Stimulated activated naive B cell treated with anti-CD40 and anti-IgM and Interleukin-4, amounts not matched to agents 10 μg/mL and 1 μg/mL and 100 μg/mL, for 72 hours (primary cell): ENCODE measurements around the gene AP2A1.

Experiments used
- ATAC-seq, 2 donors: fragments of 150-1000 bp; cut with Tn5 transposase; replicated peaks; 2 replicates each; pipeline ENCODE4 v1.10.0; 2021; ENCODE audit warnings: moderate library complexity in 1 of 2
- DNase-seq: peaks from one replicate; pipeline ENCODE4 v3.0.0; 2021
- H3K27ac Mint-ChIP-seq: one replicate; pipeline ENCODE4 v1.8.0; 2022; ENCODE audit warnings: mild to moderate bottlenecking, mixed read lengths
- H3K27me3 Mint-ChIP-seq, 2 donors: one replicate each; pipeline ENCODE4 v1.8.0; 2022; ENCODE audit warnings: mixed read lengths in 2 of 2
- H3K36me3 Mint-ChIP-seq, 2 donors: one replicate each; pipeline ENCODE4 v1.8.0; 2022; ENCODE audit warnings: mixed read lengths in 2 of 2, mild to moderate bottlenecking in 1 of 2
- H3K4me1 Mint-ChIP-seq, 2 donors: one replicate each; pipeline ENCODE4 v1.8.0; 2022; ENCODE audit warnings: mixed read lengths in 2 of 2, mild to moderate bottlenecking in 1 of 2
- H3K4me3 Mint-ChIP-seq, 2 donors: one replicate each; pipeline ENCODE4 v1.8.0; 2022; ENCODE audit warnings: mild to moderate bottlenecking in 2 of 2, mixed read lengths in 2 of 2, moderate library complexity in 1 of 2
- H3K9me3 Mint-ChIP-seq, 2 donors: one replicate each; pipeline ENCODE4 v1.8.0; 2022; ENCODE audit warnings: mixed read lengths in 2 of 2, mild to moderate bottlenecking in 1 of 2

Gene AP2A1

DNA sequence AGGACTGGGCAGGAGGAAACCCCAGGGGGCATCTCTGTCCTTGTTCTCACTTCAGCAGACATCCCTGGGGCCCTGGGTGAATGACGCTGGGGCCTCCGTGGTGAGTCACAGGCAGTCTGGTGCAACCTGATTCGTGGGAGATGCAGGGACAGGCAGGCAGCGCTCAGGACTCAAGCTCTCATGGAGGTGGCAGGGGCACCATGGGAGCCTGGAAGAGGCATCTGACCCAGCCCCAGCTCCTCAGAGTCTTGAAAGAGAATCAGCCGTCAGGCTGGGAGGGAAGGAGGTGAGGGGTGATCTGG lies 70.2 kb downstream of the AP2A1 start:
- no peak overlapping the region for H3K27ac Mint-ChIP-seq
- DNase-seq: no peak
- ATAC-seq: no peak
- peaks cover 5 to 11% of the 10 kb centered on the region in 2 donors for H3K4me1 Mint-ChIP-seq
- H3K9me3 Mint-ChIP-seq: peaks cover 0 to 2% of the 10 kb centered on the region in 2 donors
- no peaks in the 10 kb centered on the region for H3K27me3 Mint-ChIP-seq
- peaks cover 60 to 64% of the 10 kb centered on the region in 2 donors for H3K36me3 Mint-ChIP-seq
- no peak overlapping the region for H3K4me3 Mint-ChIP-seq

DNA sequence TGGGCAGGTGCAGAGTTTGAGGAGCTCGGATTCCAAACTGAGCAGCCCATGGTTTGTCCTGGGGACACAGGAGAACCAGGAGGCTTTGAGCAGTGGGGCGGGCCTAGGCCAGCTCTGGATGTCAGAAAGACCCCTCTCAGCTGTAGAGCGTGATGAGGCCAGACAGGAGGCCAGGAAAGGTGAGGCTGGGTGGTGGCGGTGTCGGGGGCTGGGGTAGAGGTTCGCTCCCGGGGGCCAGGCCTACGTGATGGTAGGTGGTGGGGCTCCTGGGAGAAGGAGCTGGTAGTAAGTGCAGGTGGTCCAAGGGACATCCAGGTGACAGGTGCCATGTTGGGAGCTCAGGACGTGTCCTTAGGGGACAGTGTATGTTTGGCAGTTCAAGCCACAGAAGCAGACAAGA lies 70.6 kb downstream of the AP2A1 start:
- Mint-ChIP-seq H3K36me3 (peaks cover 56 to 60% of the 10 kb centered on the region in 2 donors), H3K4me3 (no peak overlapping the region), H3K9me3 (peaks cover 0 to 2% of the 10 kb centered on the region in 2 donors), H3K27me3 (no peaks in the 10 kb centered on the region), H3K27ac (no peak overlapping the region), H3K4me1 (peaks cover 5 to 13% of the 10 kb centered on the region in 2 donors)
- DNase-seq: no peak
- ATAC-seq: no peak

DNA sequence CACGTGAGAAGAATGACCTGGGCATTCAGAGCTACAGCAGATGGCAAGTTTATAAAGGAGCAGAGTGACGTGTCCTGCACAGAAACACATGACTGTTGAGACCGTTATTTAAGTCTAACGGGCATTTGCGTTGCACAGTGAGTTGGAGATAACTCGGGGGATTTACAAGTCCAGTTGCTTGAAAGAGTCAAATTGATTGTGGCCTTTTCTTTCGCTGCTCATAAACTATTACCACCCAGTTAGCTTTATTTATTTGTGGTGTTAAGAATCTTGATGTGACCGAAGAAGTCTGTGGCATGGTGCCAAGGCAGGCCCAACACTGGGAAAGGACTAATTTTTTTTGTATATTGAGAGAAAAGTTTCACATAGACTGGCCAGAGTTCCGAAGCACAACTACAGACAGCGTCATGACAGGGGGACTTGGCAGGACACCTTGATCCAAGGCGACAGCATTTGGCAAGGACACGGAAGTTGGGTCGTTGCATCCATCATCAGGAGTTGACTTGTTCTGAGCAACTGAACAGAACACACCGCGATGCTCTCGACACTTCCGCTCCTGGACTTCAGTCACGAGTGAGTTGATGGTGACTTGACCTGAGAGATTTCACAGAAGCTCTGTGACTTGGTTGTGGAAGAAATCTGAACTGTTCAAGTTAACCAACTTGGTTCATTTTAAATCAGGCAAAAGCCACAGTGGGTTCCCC lies 72.2 kb downstream of the AP2A1 start:
- Mint-ChIP-seq H3K4me1 (peaks cover 12 to 27% of the 10 kb centered on the region in 2 donors), H3K27ac (peak overlapping the region; percentile 49), H3K4me3 (no peak overlapping the region), H3K27me3 (no peaks in the 10 kb centered on the region), H3K9me3 (peaks cover 0 to 2% of the 10 kb centered on the region in 2 donors), H3K36me3 (peaks cover 45 to 48% of the 10 kb centered on the region in 2 donors)
- no peak for ATAC-seq
- DNase-seq: no peak

DNA sequence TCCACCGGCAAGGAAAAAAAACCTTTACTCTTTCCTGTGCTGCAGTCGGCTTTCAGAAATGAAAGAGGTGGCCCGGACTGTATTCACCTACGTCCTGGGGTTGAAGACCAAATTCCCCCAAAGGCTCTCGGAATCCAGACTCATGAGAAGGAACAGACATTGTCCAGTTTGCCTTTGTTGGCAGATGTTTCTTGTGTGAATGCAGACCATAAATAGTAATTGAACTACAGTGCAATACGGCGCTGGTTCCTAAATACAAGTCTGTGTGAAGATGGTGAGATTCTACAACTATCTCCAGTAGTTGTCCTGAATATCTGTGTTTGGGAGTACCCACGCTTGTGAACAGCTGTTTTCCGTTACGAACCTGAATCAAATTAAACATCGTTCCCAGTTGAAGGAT lies 72.9 kb downstream of the AP2A1 start:
- peaks cover 15 to 33% of the 10 kb centered on the region in 2 donors for H3K4me1 Mint-ChIP-seq
- no peak overlapping the region for H3K4me3 Mint-ChIP-seq
- H3K36me3 Mint-ChIP-seq: peaks cover 40 to 45% of the 10 kb centered on the region in 2 donors
- no peak for DNase-seq
- ATAC-seq: no peak
- H3K27ac Mint-ChIP-seq: no peak overlapping the region
- H3K27me3 Mint-ChIP-seq: no peaks in the 10 kb centered on the region
- H3K9me3 Mint-ChIP-seq: peaks cover 0 to 2% of the 10 kb centered on the region in 2 donors

DNA sequence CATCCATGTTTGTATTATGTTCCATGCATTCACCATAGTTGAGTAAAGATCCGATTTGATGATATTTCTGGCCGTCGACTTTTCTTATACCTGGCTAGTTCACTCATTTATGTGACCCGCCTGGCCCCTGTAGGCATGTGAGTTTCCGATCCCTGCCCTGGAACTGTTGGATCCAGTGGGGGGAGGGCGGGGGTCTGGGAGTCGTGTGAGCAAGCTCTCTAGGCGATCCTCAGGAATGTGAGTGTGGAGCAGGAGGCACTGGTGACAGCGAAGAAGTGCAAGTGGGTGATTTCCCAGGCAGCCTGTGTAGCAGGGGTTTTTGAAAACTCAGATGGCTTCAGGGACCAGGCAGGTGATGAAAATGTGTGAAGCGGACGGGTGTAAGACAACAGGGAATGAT lies 73.5 kb downstream of the AP2A1 start:
- Mint-ChIP-seq H3K27ac (no peak overlapping the region), H3K27me3 (no peaks in the 10 kb centered on the region), H3K9me3 (peaks cover 0 to 2% of the 10 kb centered on the region in 2 donors), H3K36me3 (peaks cover 34 to 39% of the 10 kb centered on the region in 2 donors), H3K4me3 (peak overlapping the region in 1 of 2 donors; percentile 53), H3K4me1 (peaks cover 16 to 39% of the 10 kb centered on the region in 2 donors)
- DNase-seq (no peak), ATAC-seq (no peak)

DNA sequence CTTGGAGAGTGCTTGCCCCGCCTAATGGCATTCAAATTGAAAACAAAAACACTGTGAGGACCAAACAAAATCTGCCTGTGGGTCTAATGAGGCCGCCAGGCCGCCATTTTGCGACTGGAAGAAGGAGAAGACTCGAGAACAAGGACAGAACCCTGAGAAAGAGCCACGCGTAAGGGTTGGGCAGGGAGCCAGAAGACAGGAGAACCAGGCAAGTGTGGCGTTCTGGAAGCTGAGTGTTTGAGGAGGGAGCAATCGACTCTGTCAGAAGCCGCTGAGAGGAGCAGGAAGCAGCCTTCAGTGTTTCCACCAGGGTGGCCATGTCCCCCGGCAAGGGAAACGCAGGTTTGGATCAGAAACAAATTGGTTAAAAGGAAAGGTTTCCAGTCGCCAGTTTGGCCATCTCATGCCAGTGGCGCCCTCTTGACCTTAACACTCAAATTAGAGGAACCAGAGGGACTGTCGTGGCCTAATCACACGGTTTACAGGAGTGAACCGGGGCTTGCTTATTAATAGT lies 74.0 kb downstream of the AP2A1 start:
- ATAC-seq (no peak), DNase-seq (no peak)
- Mint-ChIP-seq H3K27me3 (no peaks in the 10 kb centered on the region), H3K4me3 (no peak overlapping the region), H3K36me3 (peaks cover 33 to 36% of the 10 kb centered on the region in 2 donors), H3K9me3 (peaks cover 0 to 2% of the 10 kb centered on the region in 2 donors), H3K4me1 (peaks cover 16 to 41% of the 10 kb centered on the region in 2 donors), H3K27ac (no peak overlapping the region)

DNA sequence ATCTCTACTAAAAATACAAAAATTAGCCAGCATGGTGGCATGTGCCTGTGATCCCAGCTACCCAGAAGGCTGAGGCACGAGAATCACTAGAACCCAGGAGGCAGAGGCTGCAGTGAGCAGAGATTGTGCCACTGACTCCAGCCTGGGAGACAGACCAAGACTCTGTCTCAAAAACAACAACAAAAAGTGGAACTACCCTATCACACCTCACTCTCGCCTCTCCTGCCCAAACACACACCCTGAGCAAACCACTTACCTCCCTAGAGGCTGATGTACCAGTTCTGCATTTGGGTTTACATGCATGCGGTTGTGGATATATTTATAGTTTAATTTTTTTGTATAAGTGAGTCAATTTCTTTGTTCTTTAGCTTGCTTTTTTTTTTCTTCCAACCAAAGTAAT lies 76.5 kb downstream of the AP2A1 start:
- Mint-ChIP-seq H3K9me3 (peaks cover 0 to 3% of the 10 kb centered on the region in 2 donors), H3K4me3 (peak overlapping the region in 1 of 2 donors; percentile 25), H3K27me3 (no peaks in the 10 kb centered on the region), H3K4me1 (peaks cover 23 to 40% of the 10 kb centered on the region in 2 donors), H3K36me3 (peaks cover 18 to 19% of the 10 kb centered on the region in 2 donors), H3K27ac (peak overlapping the region; percentile 22)
- peak; percentile 99 for ATAC-seq
- peak; percentile 63 for DNase-seq

DNA sequence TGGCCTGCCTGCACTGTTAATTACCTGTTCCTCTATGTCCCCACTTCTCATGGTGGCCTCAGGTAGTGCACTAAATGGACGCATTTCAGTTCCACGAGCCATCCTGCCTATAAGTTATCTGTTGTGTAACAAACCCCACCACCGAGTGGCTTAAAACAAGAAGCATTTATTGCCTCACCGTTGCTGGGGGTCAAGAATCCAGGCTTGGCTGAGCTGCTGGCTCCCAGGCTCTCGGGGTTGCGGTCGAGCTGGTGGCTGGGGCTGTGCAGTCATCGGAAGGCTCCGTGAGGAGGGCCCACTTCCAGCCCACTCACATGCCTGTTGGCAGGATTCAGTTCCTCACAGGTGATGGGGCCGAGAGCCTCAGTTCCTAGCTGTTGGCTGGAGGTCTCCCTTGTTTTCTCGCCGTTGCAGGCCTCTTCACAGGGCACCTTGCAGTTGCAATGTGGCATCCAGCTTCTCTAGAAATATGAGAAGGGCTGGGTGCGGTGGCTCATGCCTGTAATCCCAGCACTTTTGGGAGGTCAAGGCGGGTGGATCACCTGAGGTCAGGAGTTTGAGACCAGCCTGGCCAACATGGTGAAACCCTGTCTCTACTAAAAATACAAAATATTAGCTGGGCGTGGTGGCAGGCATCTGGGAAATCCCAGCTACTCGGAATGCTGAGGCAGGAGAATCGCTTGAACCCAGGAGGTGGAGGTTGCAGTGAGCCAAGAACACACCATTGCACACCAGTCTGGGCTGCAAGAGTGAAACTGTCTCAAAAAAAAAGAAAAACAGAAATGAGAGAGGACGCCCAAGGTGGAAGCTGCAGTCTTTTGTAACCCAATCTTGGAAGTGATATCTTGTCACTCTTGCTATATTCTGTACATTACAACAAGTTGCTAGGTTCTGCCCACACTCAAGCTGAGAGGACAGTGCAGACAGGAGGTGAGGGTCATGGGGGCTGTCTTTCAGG lies 77.6 kb downstream of the AP2A1 start:
- Mint-ChIP-seq H3K4me3 (peak overlapping the region; percentile 29 to 47), H3K27ac (peak overlapping the region; percentile 25), H3K27me3 (no peaks in the 10 kb centered on the region), H3K4me1 (peaks cover 29 to 51% of the 10 kb centered on the region in 2 donors), H3K9me3 (peaks cover 4 to 6% of the 10 kb centered on the region in 2 donors), H3K36me3 (peaks cover 10 to 12% of the 10 kb centered on the region in 2 donors)
- DNase-seq (no peak), ATAC-seq (no peak)

DNA sequence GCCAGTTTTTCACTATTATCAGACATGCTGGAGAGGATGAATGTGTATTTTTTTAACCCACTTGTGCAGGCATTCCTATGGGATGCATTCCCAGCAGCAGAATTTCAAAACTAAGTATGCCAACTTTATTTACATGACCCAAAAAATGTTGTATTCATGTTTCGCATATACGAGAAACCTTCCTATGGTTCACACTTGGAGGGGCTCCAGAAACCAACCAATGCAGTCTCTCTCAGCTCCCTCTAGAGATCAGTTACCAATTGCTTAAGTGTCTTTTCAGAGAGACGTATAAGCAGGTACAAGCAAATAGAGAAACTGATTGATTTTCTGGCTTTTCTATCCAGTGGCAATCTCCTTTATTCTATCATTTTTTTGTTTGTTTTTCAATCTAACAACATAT lies 78.6 kb downstream of the AP2A1 start:
- H3K4me1 Mint-ChIP-seq: peaks cover 34 to 60% of the 10 kb centered on the region in 2 donors
- no peak overlapping the region for H3K4me3 Mint-ChIP-seq
- ATAC-seq (no peak), DNase-seq (no peak)
- H3K27ac Mint-ChIP-seq: peak overlapping the region; percentile 31
- no peaks in the 10 kb centered on the region for H3K27me3 Mint-ChIP-seq
- H3K9me3 Mint-ChIP-seq: peaks cover 9 to 10% of the 10 kb centered on the region in 2 donors
- H3K36me3 Mint-ChIP-seq: peaks cover 12 to 16% of the 10 kb centered on the region in 2 donors

DNA sequence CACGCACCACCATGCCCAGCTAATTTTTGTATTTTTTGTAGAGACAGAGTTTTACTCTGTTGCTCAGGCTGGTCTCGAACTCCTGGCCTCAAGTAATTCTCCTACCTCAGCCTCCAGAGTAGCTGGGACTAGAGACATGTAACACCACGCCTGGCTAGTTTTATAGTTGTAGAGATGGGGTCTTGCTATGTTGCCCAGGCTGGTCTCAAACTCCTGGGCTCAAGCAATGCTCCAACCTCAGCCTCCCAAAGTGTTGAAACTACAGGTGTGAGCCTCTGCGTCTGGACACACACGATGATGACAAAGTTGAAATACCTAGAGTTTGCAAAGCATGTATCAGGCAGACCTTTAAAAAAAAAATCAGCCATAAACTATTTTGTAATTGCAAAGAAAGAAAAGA lies 79.6 kb downstream of the AP2A1 start:
- no peak for ATAC-seq
- Mint-ChIP-seq H3K27me3 (no peaks in the 10 kb centered on the region), H3K27ac (no peak overlapping the region), H3K36me3 (peaks cover 7 to 12% of the 10 kb centered on the region in 2 donors), H3K4me3 (no peak overlapping the region), H3K9me3 (peaks cover 8 to 9% of the 10 kb centered on the region in 2 donors), H3K4me1 (peaks cover 32 to 55% of the 10 kb centered on the region in 2 donors)
- no peak for DNase-seq

DNA sequence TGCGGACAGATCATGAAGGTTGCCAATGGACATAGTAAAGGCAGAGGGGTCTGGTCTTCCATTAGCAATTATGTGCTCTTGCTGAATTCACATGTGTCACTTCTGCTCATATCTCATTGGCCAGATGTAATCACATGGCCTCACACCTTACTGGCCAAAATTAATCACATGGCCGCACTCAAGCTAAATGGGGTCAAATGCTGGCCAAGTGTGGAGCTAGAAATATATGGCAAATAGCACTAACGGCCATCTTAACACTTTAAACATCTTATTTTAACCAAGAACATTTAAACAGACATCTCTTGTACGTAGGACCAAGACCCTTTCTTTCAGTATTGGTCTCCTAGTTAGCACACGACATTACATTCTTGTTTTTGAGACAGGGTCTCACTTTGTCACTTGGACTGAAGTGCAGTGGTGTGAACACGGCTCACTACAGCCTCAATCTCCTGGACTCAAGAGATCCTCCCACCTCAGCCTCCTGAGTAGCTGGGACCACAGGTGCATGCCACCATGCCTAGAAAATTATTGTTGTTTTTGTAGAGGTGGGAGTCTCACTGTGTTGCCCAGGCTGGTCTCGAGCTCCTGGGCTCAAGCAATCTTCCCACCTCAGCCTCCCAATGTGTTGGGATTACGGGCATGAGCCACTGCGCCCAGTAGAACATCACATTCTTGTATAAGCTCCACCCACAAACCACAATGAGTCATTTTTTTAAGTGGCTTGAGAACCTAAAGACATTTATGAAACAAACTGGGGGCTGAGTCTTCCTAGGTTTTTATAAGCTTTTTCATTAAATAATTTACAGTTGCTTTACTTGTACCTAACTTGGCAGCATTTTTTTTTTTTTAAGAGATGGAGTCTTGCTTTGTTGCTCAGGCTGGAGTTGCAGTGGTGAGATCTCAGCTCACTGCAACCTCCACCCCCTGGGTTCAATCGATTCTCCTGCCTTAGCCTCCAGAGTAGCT lies 81.2 kb downstream of the AP2A1 start:
- H3K4me3 Mint-ChIP-seq: no peak overlapping the region
- H3K9me3 Mint-ChIP-seq: peaks cover 8 to 9% of the 10 kb centered on the region in 2 donors
- peaks cover 40 to 61% of the 10 kb centered on the region in 2 donors for H3K4me1 Mint-ChIP-seq
- H3K36me3 Mint-ChIP-seq: peaks cover 7 to 12% of the 10 kb centered on the region in 2 donors
- no peaks in the 10 kb centered on the region for H3K27me3 Mint-ChIP-seq
- peak overlapping the region; percentile 20 for H3K27ac Mint-ChIP-seq
- DNase-seq (no peak), ATAC-seq (no peak)

DNA sequence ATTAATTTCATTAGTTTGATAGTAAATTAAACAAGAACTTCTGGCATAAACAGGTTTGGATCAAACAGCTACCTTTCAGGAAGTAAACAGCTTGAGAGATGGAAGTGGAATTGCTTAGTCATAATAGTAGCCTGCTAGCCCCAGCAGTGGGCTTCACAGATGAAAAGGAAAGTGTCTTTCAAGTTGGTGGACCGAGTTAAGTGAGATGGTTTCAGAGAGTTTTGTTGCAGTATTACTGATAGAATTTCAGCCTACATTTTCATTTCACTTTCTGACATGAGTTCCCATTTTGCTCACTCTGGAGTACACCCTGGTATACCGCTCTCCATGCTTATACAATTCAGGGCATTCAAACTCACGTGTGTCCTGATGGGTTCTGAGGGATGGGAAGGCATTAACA lies 82.1 kb downstream of the AP2A1 start:
- peaks cover 7 to 12% of the 10 kb centered on the region in 2 donors for H3K36me3 Mint-ChIP-seq

DNA sequence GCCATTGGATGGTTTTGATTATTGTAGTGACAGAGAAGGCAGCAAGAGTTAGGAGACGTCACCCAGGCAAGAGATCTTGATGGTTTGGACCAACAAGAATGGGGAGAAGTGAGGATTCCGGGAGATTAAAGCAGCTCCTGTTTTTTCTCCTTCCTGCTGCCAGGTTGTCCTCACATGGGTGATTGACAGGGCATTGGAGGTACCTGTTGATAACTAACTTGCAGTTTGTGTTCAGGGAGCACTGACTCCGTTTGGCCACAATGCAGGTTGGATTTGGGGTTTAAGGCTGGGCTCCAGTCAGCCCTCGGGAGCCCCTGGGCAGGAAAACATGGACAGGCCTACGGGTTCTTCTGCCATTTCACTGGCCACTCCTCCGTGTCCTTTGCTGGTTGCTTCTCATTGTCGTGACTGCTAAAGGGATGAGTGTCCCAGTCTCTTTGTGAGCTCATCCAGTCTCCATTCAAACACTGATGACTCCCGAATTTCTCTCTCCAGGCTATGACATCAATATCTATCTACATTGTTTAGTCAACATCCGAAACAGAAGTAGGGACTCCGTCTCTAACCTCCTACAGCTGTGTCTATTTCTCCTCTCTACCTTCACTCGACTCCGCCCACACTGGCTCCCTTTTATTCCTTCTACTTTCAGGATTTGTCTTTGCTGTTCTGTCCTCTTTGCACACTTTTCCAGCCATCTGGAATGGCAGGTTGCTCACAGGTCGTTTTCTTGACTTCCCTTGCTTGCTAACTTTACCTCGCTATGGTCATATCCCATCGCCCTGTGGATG lies 82.8 kb downstream of the AP2A1 start:
- peak overlapping the region; percentile 90 to 96 for H3K4me3 Mint-ChIP-seq
- ATAC-seq: no peak
- H3K27ac Mint-ChIP-seq: peak overlapping the region; percentile 97
- H3K9me3 Mint-ChIP-seq: peaks cover 8 to 9% of the 10 kb centered on the region in 2 donors
- no peaks in the 10 kb centered on the region for H3K27me3 Mint-ChIP-seq
- peaks cover 7 to 12% of the 10 kb centered on the region in 2 donors for H3K36me3 Mint-ChIP-seq
- DNase-seq: no peak
- H3K4me1 Mint-ChIP-seq: peaks cover 40 to 56% of the 10 kb centered on the region in 2 donors

More for the DNA sequence above, 82.1 kb downstream of the AP2A1 start:
- no peaks in the 10 kb centered on the region for H3K27me3 Mint-ChIP-seq
- ATAC-seq: no peak
- peak overlapping the region; percentile 14 to 68 for H3K4me3 Mint-ChIP-seq
- no peak for DNase-seq
- H3K27ac Mint-ChIP-seq: no peak overlapping the region
- peaks cover 8 to 9% of the 10 kb centered on the region in 2 donors for H3K9me3 Mint-ChIP-seq
- H3K4me1 Mint-ChIP-seq: peaks cover 40 to 61% of the 10 kb centered on the region in 2 donors
